Inflammatory macrophage treated with lipopolysaccharide for 4 hours (primary cell): ENCODE results near the gene CACNG7.
A peak's percentile ranks its signal among the peaks of the same experiment; 100 is the strongest.
"Not testable (repeated sequence)": the region's sequence is repeated elsewhere in the genome, so short reads cannot be mapped to it uniquely, and the experiment has no call there.

Source experiments
- DNase-seq: peaks from one replicate; pipeline ENCODE4 v3.0.0-alpha.2; 2020

Gene CACNG7

DNA sequence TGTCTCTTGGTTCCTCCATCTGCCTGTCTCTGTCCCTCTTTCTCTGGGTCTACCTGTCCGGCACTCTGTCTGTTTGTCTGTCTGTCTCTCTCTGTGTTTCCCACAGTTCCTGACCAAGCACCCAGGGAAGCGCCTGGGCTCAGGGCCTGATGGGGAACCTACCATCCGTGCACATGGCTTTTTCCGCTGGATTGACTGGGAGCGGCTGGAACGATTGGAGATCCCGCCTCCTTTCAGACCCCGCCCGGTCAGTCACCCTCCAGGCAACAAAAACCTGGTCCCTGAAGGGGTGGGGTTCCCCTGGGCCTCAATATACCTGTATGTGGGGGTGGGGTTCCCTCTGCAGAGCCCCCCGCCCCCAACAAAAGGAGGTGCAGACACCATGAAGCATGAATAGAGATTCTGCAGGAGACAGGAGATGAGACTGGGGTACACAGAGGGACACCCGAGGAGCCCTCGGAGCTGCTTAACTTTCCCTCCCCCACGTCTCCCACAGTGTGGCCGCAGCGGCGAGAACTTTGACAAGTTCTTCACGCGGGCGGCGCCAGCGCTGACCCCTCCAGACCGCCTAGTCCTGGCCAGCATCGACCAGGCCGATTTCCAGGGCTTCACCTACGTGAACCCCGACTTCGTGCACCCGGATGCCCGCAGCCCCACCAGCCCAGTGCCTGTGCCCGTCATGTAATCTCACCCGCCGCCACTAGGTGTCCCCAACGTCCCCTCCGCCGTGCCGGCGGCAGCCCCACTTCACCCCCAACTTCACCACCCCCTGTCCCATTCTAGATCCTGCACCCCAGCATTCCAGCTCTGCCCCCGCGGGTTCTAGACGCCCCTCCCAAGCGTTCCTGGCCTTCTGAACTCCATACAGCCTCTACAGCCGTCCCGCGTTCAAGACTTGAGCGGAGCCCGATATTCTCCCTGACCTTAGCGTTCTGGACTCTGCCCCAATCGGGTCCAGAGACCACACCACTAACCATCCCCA is 2.6 kb upstream of the CACNG7 start:
- DNase-seq = peak; percentile 23

- DNase-seq = no peak
Measured at GRCh38 chr19:53907193-53907581, 1.9 kb upstream of the CACNG7 start.

DNA sequence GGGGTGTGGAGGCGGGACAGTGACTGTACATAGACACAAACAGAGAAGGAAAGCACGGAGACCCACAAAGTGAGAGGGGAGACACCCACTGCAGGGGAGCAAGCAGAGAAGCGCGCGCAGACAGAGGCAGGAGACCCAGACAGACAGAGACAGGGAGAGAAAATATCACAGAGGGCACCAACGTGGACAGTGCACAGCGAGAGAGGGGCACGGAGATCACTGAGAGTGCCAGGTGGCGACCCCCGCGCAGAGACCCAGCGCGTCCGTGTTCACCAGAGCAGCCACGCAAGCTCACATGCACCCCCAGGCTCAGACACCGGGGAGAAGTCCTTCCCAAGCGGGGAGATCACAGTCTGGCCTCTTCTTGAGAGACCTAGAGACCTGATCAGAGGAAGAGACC is 1.4 kb upstream of the CACNG7 start:
- no peak for DNase-seq

DNA sequence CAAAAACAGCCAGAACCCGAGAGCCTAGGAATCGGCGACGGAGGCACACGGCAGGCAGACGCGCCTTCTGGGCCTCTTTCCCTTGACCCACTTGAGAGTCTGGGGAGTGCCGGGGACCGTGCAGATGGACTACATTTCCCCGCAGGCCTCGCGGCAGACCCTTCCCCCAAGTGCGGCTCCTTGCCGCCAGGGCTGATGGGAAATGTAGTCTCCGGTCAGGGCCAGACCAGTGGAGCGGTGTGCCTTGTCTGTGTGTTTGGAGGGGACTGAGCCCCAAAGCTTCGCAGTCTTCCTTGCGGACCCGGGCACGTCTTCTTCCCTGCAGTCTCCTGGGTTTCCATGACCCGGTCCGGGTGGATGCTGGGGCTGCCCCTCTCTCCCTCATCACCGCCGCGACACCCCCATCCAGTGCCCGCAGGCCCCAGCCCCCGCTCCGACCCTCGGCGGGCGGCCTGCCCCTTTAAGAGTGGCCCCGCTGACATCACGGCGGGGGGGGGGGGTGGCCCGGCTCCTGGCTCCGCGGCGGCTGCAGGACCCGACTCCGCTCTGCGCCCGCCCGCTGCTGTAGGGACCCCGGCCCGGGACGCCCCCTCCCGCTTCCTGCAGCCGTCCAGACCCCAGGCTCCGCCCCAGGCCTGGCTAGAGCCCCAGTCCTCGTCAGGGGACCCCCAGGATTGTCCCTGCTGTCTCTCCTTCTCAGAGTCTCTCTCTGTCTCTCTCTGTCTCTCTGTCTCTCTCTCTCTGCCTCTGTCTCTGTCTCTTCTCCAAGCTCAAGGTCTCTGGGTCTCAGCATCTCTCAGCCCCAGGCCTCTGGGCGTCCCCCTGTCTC is 758 bp upstream of the CACNG7 start:
- peak; percentile 33 for DNase-seq

DNA sequence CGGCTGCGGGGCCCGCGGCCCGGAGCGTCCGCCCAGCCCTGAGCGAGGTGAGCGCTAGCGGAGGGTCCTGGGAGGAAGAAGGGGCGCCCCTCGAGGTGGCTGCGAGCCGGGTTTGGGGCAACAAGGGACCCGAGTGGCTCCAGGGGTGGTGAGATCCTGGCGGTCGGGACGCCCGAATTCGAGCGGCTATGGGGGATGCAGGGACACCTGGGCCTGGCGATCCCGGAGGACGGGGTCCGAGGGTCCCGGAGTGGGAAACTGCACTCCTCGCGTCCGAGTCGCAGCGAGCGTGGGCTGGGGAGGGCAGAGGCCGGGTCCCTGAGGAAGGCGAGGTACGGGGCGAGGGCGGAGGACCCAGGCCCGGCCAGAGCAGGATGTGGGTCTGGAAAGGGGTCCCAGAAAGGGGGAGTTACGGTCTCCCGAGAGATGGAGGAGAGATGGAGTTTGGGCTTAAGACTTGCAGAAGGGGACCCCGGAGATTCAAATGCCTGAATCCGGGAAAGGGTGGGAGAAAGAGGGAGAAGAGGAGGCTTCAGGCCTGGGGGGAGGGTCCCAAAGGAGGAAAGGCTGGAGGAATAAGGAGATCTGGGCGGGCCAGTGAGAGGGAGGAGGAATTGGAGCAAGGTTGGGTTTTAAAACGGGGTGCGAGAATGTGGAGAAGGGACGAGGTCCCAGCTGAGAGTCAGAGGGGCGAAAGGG is 542 bp downstream of the CACNG7 start:
- no peak for DNase-seq

DNA sequence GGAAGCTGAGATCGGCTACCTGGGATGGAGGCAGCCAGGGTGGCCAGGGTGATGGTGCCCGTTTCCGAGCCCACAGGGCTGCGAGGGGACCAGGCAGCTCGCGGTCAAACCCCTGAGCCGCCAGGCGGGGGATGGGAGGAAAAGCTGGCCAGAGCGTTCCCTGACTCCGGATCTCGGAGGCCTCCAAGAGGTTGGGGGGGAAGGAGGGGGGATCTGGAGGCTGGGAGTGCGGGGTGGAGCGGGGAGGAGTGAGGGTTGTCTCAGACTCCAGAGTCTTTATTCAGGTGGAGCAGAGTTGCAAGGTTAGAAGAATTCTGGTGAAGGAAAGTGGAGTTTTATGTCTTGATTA is 1.1 kb downstream of the CACNG7 start:
- no peak for DNase-seq

DNA sequence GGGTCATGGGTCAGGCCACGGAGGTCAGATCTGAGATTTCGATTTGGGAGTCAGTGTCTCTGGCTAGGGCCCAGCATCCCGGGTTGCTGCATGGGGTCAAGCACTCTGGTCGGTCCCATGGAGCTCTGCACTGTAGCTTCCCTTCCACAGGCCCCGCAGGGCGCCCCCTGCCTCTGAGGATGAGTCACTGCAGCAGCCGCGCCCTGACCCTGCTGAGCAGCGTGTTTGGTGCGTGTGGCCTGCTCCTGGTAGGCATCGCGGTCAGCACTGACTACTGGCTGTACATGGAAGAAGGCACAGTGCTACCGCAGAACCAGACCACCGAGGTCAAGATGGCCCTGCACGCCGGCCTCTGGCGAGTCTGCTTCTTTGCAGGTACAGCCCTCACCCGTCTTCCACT is 3.6 kb downstream of the CACNG7 start:
- DNase-seq = no peak

DNA sequence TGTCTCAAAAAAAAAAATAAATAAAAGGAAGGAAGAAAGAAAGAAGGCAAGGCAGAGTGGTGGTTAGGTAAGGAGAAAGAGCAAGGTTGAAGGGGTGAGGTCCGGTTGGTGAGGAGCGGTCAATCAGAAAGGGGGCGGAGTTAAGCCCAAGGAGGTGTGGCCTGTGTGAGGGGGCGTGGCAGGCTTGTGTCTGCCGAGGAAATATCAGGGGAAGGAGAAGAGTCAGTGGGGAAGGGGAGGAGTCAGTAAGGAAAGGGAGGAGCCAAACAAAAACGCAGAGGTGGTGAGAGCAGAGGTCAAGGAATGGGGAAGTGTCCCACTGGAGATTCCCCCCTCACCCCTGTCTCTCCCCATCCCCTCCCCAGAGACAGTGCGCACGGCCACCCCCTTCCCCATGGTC is 5.9 kb downstream of the CACNG7 start:
- DNase-seq = peak; percentile 22

DNA sequence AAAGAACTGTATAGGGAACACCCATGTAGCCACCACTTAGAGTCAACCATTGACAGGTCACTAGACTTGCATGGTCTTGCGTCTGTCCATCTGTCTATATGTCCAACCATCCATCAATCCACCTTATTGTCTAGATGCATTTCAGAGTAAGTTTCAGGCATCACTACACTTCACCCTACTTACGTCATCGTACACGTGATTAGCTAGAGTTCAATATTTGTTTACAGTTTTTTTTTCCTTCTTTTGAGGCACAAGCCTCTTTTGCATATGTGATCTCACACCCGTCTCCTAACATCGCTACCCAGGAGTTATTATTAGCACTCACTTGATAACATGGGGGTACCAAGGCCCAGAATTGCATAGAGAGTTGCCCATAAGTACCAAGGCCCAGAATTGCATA is 6.9 kb downstream of the CACNG7 start:
- no peak for DNase-seq

DNA sequence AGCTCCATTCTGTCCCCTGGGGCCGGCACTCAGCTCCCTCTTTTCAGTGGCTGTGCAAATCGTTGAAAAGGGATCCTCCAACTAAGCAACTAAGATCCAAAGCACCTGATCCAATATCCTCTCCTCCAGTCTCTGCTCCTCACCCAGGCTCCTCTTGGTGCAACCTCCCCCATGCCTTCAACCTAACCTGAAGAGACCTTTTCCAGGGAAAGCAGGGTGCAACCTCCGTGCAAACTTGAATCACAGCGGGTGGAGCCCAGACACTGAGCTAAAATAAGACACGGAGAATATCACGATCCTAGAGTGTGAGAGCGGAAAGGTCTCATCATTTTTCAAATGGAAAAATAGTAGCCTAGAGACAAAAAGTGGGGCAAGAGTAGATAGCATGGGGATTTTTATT is 8.3 kb downstream of the CACNG7 start:
- DNase-seq = no peak

- DNase-seq = peak; percentile 27
Measured at GRCh38 chr19:53927739-53928138, 18.7 kb downstream of the CACNG7 start.

GRCh38 chr19:53936029-53936428 is 27.0 kb downstream of the CACNG7 start:
- no peak for DNase-seq

DNA sequence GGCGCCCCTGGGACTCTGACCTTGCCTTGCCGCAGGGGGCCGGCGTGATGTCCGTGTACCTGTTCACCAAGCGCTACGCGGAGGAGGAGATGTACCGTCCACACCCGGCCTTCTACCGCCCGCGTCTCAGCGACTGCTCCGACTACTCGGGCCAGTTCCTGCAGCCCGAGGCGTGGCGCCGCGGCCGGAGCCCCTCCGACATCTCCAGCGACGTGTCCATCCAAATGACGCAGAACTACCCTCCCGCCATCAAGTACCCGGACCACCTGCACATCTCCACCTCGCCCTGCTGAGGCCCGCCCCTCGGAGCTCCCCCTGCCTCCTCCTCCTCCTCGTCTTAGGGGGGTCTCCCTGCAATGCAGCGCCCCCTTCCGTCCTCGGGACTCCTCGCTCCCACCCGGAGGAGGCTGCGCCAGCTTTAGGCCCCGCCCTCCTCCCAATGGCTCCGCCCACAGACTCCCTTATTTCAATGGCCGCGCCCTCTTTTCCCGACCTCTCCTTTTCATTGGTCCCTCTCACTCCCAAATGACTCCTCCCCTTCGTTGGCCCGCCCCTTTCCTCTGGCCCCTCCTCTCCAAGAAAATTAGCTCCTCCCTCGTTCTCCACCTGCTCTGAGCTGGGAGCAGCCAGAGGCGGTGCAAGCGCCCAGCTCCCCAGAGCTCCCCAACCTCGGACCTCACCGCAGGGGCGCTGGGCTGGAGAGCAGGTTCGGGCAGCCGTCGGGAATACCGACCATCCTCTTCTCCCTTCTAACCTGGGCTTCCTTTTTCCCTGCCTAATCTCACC is 33.1 kb downstream of the CACNG7 start:
- peak; percentile 11 for DNase-seq

GRCh38 chr19:53944416-53944815 is 35.3 kb downstream of the CACNG7 start:
- DNase-seq = no peak

DNA sequence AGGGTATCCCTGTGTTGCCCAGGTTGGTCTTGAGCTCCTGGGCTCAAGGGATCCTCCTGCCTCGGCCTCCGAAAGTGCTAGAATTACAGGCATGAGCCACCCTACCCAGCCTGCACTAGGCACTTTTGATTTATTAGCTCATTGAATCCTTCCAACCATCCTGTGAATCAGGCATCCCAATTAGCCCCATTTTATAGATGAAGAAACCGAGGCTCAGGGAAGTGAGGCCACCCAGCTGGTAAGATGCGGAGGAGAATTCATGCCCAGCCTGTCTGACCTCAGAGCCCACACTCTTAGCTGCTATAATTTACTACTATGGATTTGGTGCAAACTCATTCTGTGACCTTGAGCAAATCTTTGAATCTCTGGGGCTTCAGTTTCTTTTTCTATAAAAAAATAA is 35.9 kb downstream of the CACNG7 start:
- no peak for DNase-seq

- peak; percentile 30 for DNase-seq
Measured at GRCh38 chr19:53945441-53945840, 36.4 kb downstream of the CACNG7 start.

- no peak for DNase-seq
Measured at GRCh38 chr19:53945998-53946397, 36.9 kb downstream of the CACNG7 start.

- peak; percentile 8 for DNase-seq
Measured at GRCh38 chr19:53947624-53948023, 38.5 kb downstream of the CACNG7 start.

GRCh38 chr19:53948611-53949010 is 39.5 kb downstream of the CACNG7 start:
- not testable (repeated sequence) for DNase-seq

DNA sequence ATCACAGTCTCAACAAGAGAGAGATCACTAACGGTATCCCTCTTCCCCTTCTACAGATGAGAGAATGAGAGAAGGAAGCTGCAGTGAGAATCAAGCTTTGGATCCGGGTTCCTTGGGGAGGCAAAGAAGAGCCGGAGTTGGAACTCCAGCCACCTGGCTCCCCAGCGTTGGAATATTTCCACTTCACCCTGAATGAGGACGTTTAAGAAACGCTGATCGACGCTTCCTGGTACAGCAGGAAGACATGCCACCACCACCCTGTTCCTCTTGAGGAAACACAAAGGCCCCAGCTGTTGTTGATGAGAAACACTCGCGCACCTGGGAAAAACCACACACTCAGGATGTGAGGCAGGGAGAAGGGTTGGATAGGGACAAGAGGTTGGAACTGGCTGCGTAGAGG is 42.4 kb downstream of the CACNG7 start:
- no peak for DNase-seq

DNA sequence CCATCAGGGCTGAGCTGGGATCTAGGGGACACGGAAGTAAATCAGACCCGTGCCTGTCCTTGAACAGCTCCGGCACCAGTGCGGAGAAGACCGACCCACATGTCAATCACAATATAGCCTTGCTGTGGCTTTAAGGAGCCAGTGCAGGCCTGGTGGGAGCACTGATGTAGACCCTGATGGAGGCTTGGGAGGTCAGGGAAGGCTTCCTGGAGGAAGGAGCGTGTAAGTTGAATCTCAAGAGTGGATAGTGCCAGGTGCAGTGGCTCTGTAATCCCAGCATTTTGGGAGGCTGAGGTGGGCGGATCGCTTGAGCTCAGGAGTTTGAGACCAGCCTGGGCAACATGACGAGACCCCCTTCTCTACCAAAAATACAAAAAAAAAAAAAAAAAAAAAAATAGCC is 42.9 kb downstream of the CACNG7 start:
- DNase-seq = no peak

GRCh38 chr19:53953383-53953782 is 44.3 kb downstream of the CACNG7 start:
- no peak for DNase-seq
